Lower lobe of right lung (tissue), 2 donors: ENCODE measurements around the gene EXOC3. TPM values are rescaled to one million over a fixed set of nuclear protein-coding genes. Genes with fewer than 3 reads are reported as not detected.

Experiments
- ATAC-seq, 2 donors: fragments of 200-7000 bp; cut with Tn5 transposase; one replicate each; pipeline ENCODE4 v1.9.1; 2020 to 2022; ENCODE audit warnings: mild to moderate bottlenecking in 2 of 2, moderate library complexity in 2 of 2
- DNase-seq: peaks from one replicate; pipeline ENCODE4 v3.0.0-alpha.2; 2020
- H3K27ac ChIP-seq: fragments of 200-600 bp; one replicate; pipeline ENCODE4 v1.8.0; 2022
- H3K27me3 ChIP-seq: fragments of 200-600 bp; one replicate; pipeline ENCODE4 v1.8.0; 2022; ENCODE audit warnings: low read depth
- H3K36me3 ChIP-seq: fragments of 200-600 bp; one replicate; pipeline ENCODE4 v1.8.0; 2022; ENCODE audit warnings: mild to moderate bottlenecking
- H3K4me1 ChIP-seq: fragments of 200-600 bp; one replicate; pipeline ENCODE4 v1.8.0; 2022
- H3K4me3 ChIP-seq: fragments of 200-600 bp; one replicate; pipeline ENCODE4 v1.8.0; 2022; ENCODE audit warnings: mild to moderate bottlenecking
- H3K9me3 ChIP-seq: fragments of 200-600 bp; one replicate; pipeline ENCODE4 v1.8.0; 2022
- CTCF ChIP-seq: fragments of 200-600 bp; IDR thresholded peaks from one replicate; pipeline ENCODE4 v1.8.0; 2022; ENCODE audit warnings: antibody characterized with exemption, mild to moderate bottlenecking
- intact Hi-C: fragments of 100-400 bp; cut with DNase I; formaldehyde crosslinking; loops from one replicate; pipeline ENCODE4 v1.11.0; 2022
- total RNA-seq: library from RNA; stranded (reverse); fragmentation: NEBNext Ultra II Directional; extraction: Animal tissue kit (Norgen Biotek cat#: 25700); gene quantifications from one replicate; pipeline ENCODE4 v1.2.1, GENCODE V29; 2021
- donor health status: DM: no; HTN: yes; CAD: no; lungs with severe emphysema.

Gene EXOC3
- total RNA-seq, 1 donor from 2014 or later, result 58.9 TPM

- no peaks in the 10 kb centered on the region for H3K27me3 ChIP-seq
- H3K4me3 ChIP-seq, result no peak overlapping the region
- no peaks in the 10 kb centered on the region for H3K4me1 ChIP-seq
- peaks cover 10% of the 10 kb centered on the region for H3K9me3 ChIP-seq
- H3K36me3 ChIP-seq, result peaks cover 97% of the 10 kb centered on the region
- ATAC-seq (no peak), DNase-seq (no peak)
- intact Hi-C loops, result no loop called here
- no peak overlapping the region for H3K27ac ChIP-seq
- no peak for TF ChIP-seq CTCF
These were observed 13.6 kb downstream of the EXOC3 start for GRCh38 chr5:456351-457194.

- TF ChIP-seq CTCF, result no peak
- H3K27me3 ChIP-seq, result no peaks in the 10 kb centered on the region
- peaks cover 97% of the 10 kb centered on the region for H3K36me3 ChIP-seq
- no peak overlapping the region for H3K27ac ChIP-seq
- ATAC-seq (no peak), DNase-seq (no peak)
- no peaks in the 10 kb centered on the region for H3K4me1 ChIP-seq
- peaks cover 2% of the 10 kb centered on the region for H3K9me3 ChIP-seq
- intact Hi-C loops, result no loop called here
- no peak overlapping the region for H3K4me3 ChIP-seq
These were observed 14.4 kb downstream of the EXOC3 start for GRCh38 chr5:457195-457961.

GRCh38 chr5:458547-459353 is 15.8 kb downstream of the EXOC3 start:
- Histone ChIP-seq H3K36me3 (peaks cover 97% of the 10 kb centered on the region), H3K27me3 (no peaks in the 10 kb centered on the region), H3K4me3 (no peak overlapping the region), H3K27ac (no peak overlapping the region), H3K4me1 (no peaks in the 10 kb centered on the region), H3K9me3 (no peaks in the 10 kb centered on the region)
- DNase-seq (no peak), ATAC-seq (peak; percentile 42 to 59)
- intact Hi-C loops, result no loop called here
- TF ChIP-seq CTCF, result no peak

- no peaks in the 10 kb centered on the region for H3K27me3 ChIP-seq
- no peaks in the 10 kb centered on the region for H3K9me3 ChIP-seq
- ATAC-seq (no peak), DNase-seq (no peak)
- intact Hi-C loops, result no loop called here
- H3K4me1 ChIP-seq, result no peaks in the 10 kb centered on the region
- no peak overlapping the region for H3K27ac ChIP-seq
- H3K4me3 ChIP-seq, result no peak overlapping the region
- peaks cover 96% of the 10 kb centered on the region for H3K36me3 ChIP-seq
- TF ChIP-seq CTCF, result no peak
These were observed 16.7 kb downstream of the EXOC3 start for GRCh38 chr5:459562-460272.

GRCh38 chr5:460273-460625 is 17.3 kb downstream of the EXOC3 start:
- Histone ChIP-seq H3K27ac (no peak overlapping the region), H3K4me3 (no peak overlapping the region), H3K4me1 (no peaks in the 10 kb centered on the region), H3K36me3 (peaks cover 96% of the 10 kb centered on the region), H3K9me3 (no peaks in the 10 kb centered on the region), H3K27me3 (no peaks in the 10 kb centered on the region)
- intact Hi-C loops, result no loop called here
- DNase-seq (no peak), ATAC-seq (peak in 1 of 2 donors; percentile 6)
- TF ChIP-seq CTCF, result no peak
